Endothelial cell of umbilical vein (primary cell): ENCODE measurements around the gene SEC63. TPM values are rescaled to one million over a fixed set of nuclear protein-coding genes. Genes with fewer than 3 reads are reported as not detected.

Source experiments
- BruUV-seq: library from RNA; stranded (reverse); fragments of 400-500 nt; replicated peaks from 2 replicates; lab custom pipeline; 2021; lab: Mats Ljungman, UMichigan
- CTCF ChIA-PET: fragments of 300-600, 350-600 bp; sonication (Branson Sonifier 250); formaldehyde crosslinking; loops from one replicate; lab custom pipeline; 2021; ENCODE audit warnings: antibody characterized with exemption, inconsistent platforms; lab: Charles Lee
- POLR2A ChIA-PET: fragments of 300-600, 350-600 bp; sonication (Branson Sonifier 250); formaldehyde crosslinking; loops from one replicate; lab custom pipeline; 2021; ENCODE audit warnings: antibody characterized with exemption, inconsistent platforms; lab: Charles Lee
- DNase-seq: peaks from one replicate; pipeline ENCODE4 v3.0.0-alpha.2; 2011; ENCODE audit warnings: low read depth, low spot score
- FAIRE-seq: peaks from 2 replicates; lab custom pipeline; 2011; peaks lifted over from hg19 to GRCh38; lab: Jason Lieb, UNC
- H2AFZ ChIP-seq: 2 replicates; pipeline ENCODE4 v1.6.0; 2012; ENCODE audit warnings: low read depth, low read length, control low read depth, inconsistent platforms
- H3K27ac ChIP-seq: 2 replicates; pipeline ENCODE4 v1.5.1; 2011; ENCODE audit warnings: low read depth, mild to moderate bottlenecking, control low read depth, low read length, moderate library complexity; ENCODE audit not compliant: insufficient read depth
- H3K27me3 ChIP-seq, 2 experiments: 2 replicates each; pipeline versions ENCODE4 v1.6.0 to v1.6.1; 2011; ENCODE audit warnings: low read length in 2 of 2, mixed read lengths in 1 of 2; ENCODE audit not compliant: control insufficient read depth in 2 of 2, insufficient read depth in 2 of 2
- H3K36me3 ChIP-seq, 2 experiments: 2 replicates in 1 of 2; 3 replicates in 1 of 2; pipeline ENCODE4 v1.5.1; 2011; ENCODE audit warnings: low read length in 2 of 2, mild to moderate bottlenecking in 1 of 2, moderate library complexity in 1 of 2; ENCODE audit not compliant: control insufficient read depth in 2 of 2, insufficient read depth in 2 of 2; ENCODE audit errors: extremely low read depth in 1 of 2
- H3K4me1 ChIP-seq: 3 replicates; pipeline ENCODE4 v1.5.1; 2011; ENCODE audit warnings: mild to moderate bottlenecking, low read length; ENCODE audit not compliant: control insufficient read depth, insufficient read depth; ENCODE audit errors: extremely low read depth
- H3K4me2 ChIP-seq: 2 replicates; pipeline ENCODE4 v1.6.1; 2011; ENCODE audit warnings: low read length, control low read depth, mixed read lengths; ENCODE audit not compliant: insufficient read depth
- H3K4me3 ChIP-seq, 3 experiments: fragments of 200-600 bp in 1 of 3; sonication (generic), shearing (Covaris generic) in 1 of 3; replicated peaks in 1 of 3; 2 replicates each; pipeline ENCODE4 v1.5.1; 2011 to 2016; ENCODE audit warnings: control low read depth in 3 of 3, low read length in 3 of 3, mild to moderate bottlenecking in 2 of 3, inconsistent platforms in 1 of 3, low read depth in 1 of 3, moderate library complexity in 1 of 3; ENCODE audit not compliant: insufficient read depth in 1 of 3
- H3K79me2 ChIP-seq: 2 replicates; pipeline ENCODE4 v1.6.0; 2012; ENCODE audit warnings: low read length, inconsistent platforms; ENCODE audit not compliant: control insufficient read depth, insufficient read depth
- H3K9ac ChIP-seq: replicated peaks from 2 replicates; pipeline ENCODE3; 2011; ENCODE audit warnings: low read length, control low read depth; ENCODE audit not compliant: insufficient read depth; ENCODE audit errors: extremely low read depth
- H3K9me1 ChIP-seq: replicated peaks from 3 replicates; pipeline ENCODE4 v1.6.0; 2011; ENCODE audit warnings: mild to moderate bottlenecking, low read length; ENCODE audit not compliant: control insufficient read depth, insufficient read depth; ENCODE audit errors: extremely low read depth
- H3K9me3 ChIP-seq: replicated peaks from 2 replicates; pipeline ENCODE4 v1.5.1; 2012; ENCODE audit warnings: low read length, inconsistent platforms; ENCODE audit not compliant: control insufficient read depth, insufficient read depth
- H4K20me1 ChIP-seq: replicated peaks from 2 replicates; pipeline ENCODE3; 2011; ENCODE audit warnings: mild to moderate bottlenecking, low read length; ENCODE audit not compliant: control insufficient read depth, insufficient read depth; ENCODE audit errors: extremely low read depth
- CTCF ChIP-seq, 2 donors: IDR thresholded peaks; 1 replicate in 1 of 2; 2 replicates in 1 of 2; pipeline ENCODE4 v1.5.1; 2011; ENCODE audit warnings: low read length in 2 of 2, mild to moderate bottlenecking in 2 of 2, moderate library complexity in 2 of 2, control low read depth in 1 of 2, inconsistent platforms in 1 of 2, low read depth in 1 of 2; ENCODE audit not compliant: insufficient read depth in 1 of 2; ENCODE audit errors: extremely low read depth in 1 of 2
- EZH2 ChIP-seq: IDR thresholded peaks from 2 replicates; pipeline ENCODE4 v1.6.1; 2012; ENCODE audit warnings: borderline replicate concordance, low read depth, mild to moderate bottlenecking, moderate library complexity, low read length, inconsistent platforms; ENCODE audit not compliant: severe bottlenecking
- FOS ChIP-seq: IDR thresholded peaks from 2 replicates; pipeline ENCODE4 v1.6.1; 2011; ENCODE audit warnings: mild to moderate bottlenecking, low read length, moderate library complexity, borderline replicate concordance; ENCODE audit not compliant: insufficient read depth
- GATA2 ChIP-seq: IDR thresholded peaks from 2 replicates; pipeline ENCODE4 v1.7.0; 2011; ENCODE audit warnings: low read depth, mild to moderate bottlenecking, moderate library complexity, mixed read lengths, low read length; ENCODE audit not compliant: insufficient read length, insufficient read depth
- JUN ChIP-seq: IDR thresholded peaks from 2 replicates; pipeline ENCODE4 v1.6.1; 2011; ENCODE audit warnings: borderline replicate concordance, low read depth; ENCODE audit not compliant: insufficient read length, insufficient read depth
- MAX ChIP-seq: IDR thresholded peaks from 2 replicates; pipeline ENCODE4 v1.6.1; 2011; ENCODE audit not compliant: insufficient read depth, insufficient read length
- MYC ChIP-seq: IDR thresholded peaks from one replicate; pipeline ENCODE4 v1.6.1; 2011; ENCODE audit warnings: mild to moderate bottlenecking, low read depth, low read length
- POLR2A ChIP-seq: IDR thresholded peaks from 2 replicates; pipeline ENCODE4 v1.6.1; 2012; ENCODE audit warnings: low read depth, mild to moderate bottlenecking, control low read depth, low read length
- POLR2AphosphoS5 ChIP-seq: IDR thresholded peaks from 2 replicates; pipeline ENCODE4 v1.6.1; 2012; ENCODE audit warnings: low read depth, mild to moderate bottlenecking, control low read depth, low read length, moderate library complexity; ENCODE audit not compliant: insufficient read depth
- dilution Hi-C: fragments of 300-500 bp; cut with MboI; formaldehyde crosslinking; loops from one replicate; pipeline ENCODE4 v1.15.0; 2019; ENCODE audit warnings: low sequenced_read_pairs; ENCODE audit not compliant: extremely low pct_ligation_motif_present
- intact Hi-C: fragments of 100-400 bp; cut with micrococcal nuclease; formaldehyde crosslinking; loops from one replicate; pipeline ENCODE4 v1.10.0; 2022
- polyA plus RNA-seq, 4 experiments: library from polyadenylated mRNA; depleted of rRNA in 3 of 4; stranded (reverse) in 3 of 4; unstranded in 1 of 4; fragments of >200 nt; gene quantifications; 2 replicates each; pipeline versions ENCODE4 v1.2.1 to v1.2.3, GENCODE V29; 2011 to 2012; ENCODE audit warnings: missing spikeins in 1 of 4
- total RNA-seq: library from RNA; stranded (reverse); gene quantifications from 2 replicates; pipeline ENCODE4 v1.2.3, GENCODE V29; 2021

SEC63 gene
- total and polyA plus RNA-seq, 2 donors (not counting 3 experiments of a cell fraction or from before 2014, with no cell fraction given): 14.8 to 132 TPM

- no peaks in the 10 kb centered on the region for H3K9me1 ChIP-seq
- H4K20me1 ChIP-seq: no peaks in the 10 kb centered on the region
- BruUV-seq: no TSS peak
- H3K27ac ChIP-seq: no peak overlapping the region
- no peaks in the 10 kb centered on the region for H3K9me3 ChIP-seq
- H3K27me3 ChIP-seq: peaks cover 4 to 11% of the 10 kb centered on the region in 2 experiments
- no peaks in the 10 kb centered on the region for H3K4me1 ChIP-seq
- H3K9ac ChIP-seq: no peak overlapping the region
- POLR2A ChIA-PET: no interaction called here
- no peak overlapping the region for H2AFZ ChIP-seq
- dilution Hi-C loops: no loop called here
- no peaks in the 10 kb centered on the region for H3K36me3 ChIP-seq
- H3K79me2 ChIP-seq: no peaks in the 10 kb centered on the region
- H3K4me3 ChIP-seq: no peak overlapping the region
- FAIRE-seq (no peak), DNase-seq (no peak)
- H3K4me2 ChIP-seq: no peak overlapping the region
- TF ChIP-seq POLR2A: no peak
- TF ChIP-seq GATA2: no peak
- TF ChIP-seq JUN: no peak
- no peak for TF ChIP-seq FOS
- no peak for TF ChIP-seq EZH2
- TF ChIP-seq POLR2AphosphoS5: no peak
- TF ChIP-seq MAX: no peak
- no peak for TF ChIP-seq MYC
- no peak for TF ChIP-seq CTCF (IDR thresholded peaks at IDR 0.05; ENCODE audit: extremely low read depth in 1 of 2, insufficient read depth in 1 of 2, low read depth in 1 of 2, low read length in 2 of 2)
- CTCF ChIA-PET: interaction anchor here (3.1 kb wide), 1 partner anchor 8 kb away, joined by 16 read pairs; no protein-coding TSS in a partner anchor
- intact Hi-C loops: loop anchor here (10.0 kb wide), 1 partner anchor 506 kb away; no protein-coding TSS in a partner anchor
These were observed 30.6 kb upstream of the SEC63 start for GRCh38 chr6:107988570-107988969.
